ENCODE results near the gene FOXC1.

Gene FOXC1

GRCh38 chr6:1624058-1624850 is 14.5 kb downstream of the FOXC1 start:
- no peak overlapping the region for H3K4me2 ChIP-seq (ENCODE audit: insufficient read depth, low read length)
- H3K36me3 ChIP-seq (ENCODE audit: insufficient read depth, low read length): no peaks in the 10 kb centered on the region
- no peaks in the 10 kb centered on the region for H3K9me3 ChIP-seq (ENCODE audit: insufficient read depth, low read length, severe bottlenecking)
- TF ChIP-seq CTCF (IDR thresholded peaks at IDR 0.05; ENCODE audit: borderline replicate concordance, extremely low read depth, low read length, poor library complexity, severe bottlenecking): no peak
- TF ChIP-seq EZH2 (IDR thresholded peaks at IDR 0.05; ENCODE audit: borderline replicate concordance, low read depth, low read length, severe bottlenecking): no peak
- H3K4me3 ChIP-seq (ENCODE audit: low read depth in 1 of 2, low read length in 2 of 2): no peak overlapping the region
- H4K20me1 ChIP-seq (ENCODE audit: insufficient read depth, low read length): no peaks in the 10 kb centered on the region
- H3K27ac ChIP-seq (ENCODE audit: low read length): no peak overlapping the region
- H2AFZ ChIP-seq (ENCODE audit: low read depth, low read length): no peak overlapping the region
- H3K9ac ChIP-seq (ENCODE audit: low read depth, low read length): no peak overlapping the region
- ATAC-seq (ENCODE audit: insufficient read depth, low read depth) (no peak), DNase-seq (no peak)
- no peaks in the 10 kb centered on the region for H3K79me2 ChIP-seq (ENCODE audit: insufficient read depth, low read length)
- H3K4me1 ChIP-seq (ENCODE audit: insufficient read depth, low read length): no peaks in the 10 kb centered on the region
- no peaks in the 10 kb centered on the region for H3K27me3 ChIP-seq (ENCODE audit: insufficient read depth, low read length, poor library complexity)

GRCh38 chr6:1624851-1625781 is 15.4 kb downstream of the FOXC1 start:
- no peak for DNase-seq
- Histone ChIP-seq H2AFZ (ENCODE audit: low read depth, low read length) (no peak overlapping the region), H3K9ac (ENCODE audit: low read depth, low read length) (no peak overlapping the region), H3K27ac (ENCODE audit: low read length) (no peak overlapping the region), H3K9me3 (ENCODE audit: insufficient read depth, low read length, severe bottlenecking) (no peaks in the 10 kb centered on the region), H3K27me3 (ENCODE audit: insufficient read depth, low read length, poor library complexity) (no peaks in the 10 kb centered on the region), H3K79me2 (ENCODE audit: insufficient read depth, low read length) (no peaks in the 10 kb centered on the region), H3K36me3 (ENCODE audit: insufficient read depth, low read length) (no peaks in the 10 kb centered on the region), H4K20me1 (ENCODE audit: insufficient read depth, low read length) (no peaks in the 10 kb centered on the region), H3K4me2 (ENCODE audit: insufficient read depth, low read length) (no peak overlapping the region), H3K4me1 (ENCODE audit: insufficient read depth, low read length) (no peaks in the 10 kb centered on the region), H3K4me3 (ENCODE audit: low read depth in 1 of 2, low read length in 2 of 2) (no peak overlapping the region)
- no peak for ATAC-seq (ENCODE audit: insufficient read depth, low read depth)
- no peak for TF ChIP-seq EZH2 (IDR thresholded peaks at IDR 0.05; ENCODE audit: borderline replicate concordance, low read depth, low read length, severe bottlenecking)
- no peak for TF ChIP-seq CTCF (IDR thresholded peaks at IDR 0.05; ENCODE audit: borderline replicate concordance, extremely low read depth, low read length, poor library complexity, severe bottlenecking)

GRCh38 chr6:1625794-1626435 is 16.2 kb downstream of the FOXC1 start:
- H3K36me3 ChIP-seq (ENCODE audit: insufficient read depth, low read length): no peaks in the 10 kb centered on the region
- ATAC-seq (ENCODE audit: insufficient read depth, low read depth) (no peak), DNase-seq (no peak)
- no peak overlapping the region for H2AFZ ChIP-seq (ENCODE audit: low read depth, low read length)
- H4K20me1 ChIP-seq (ENCODE audit: insufficient read depth, low read length): no peaks in the 10 kb centered on the region
- no peak overlapping the region for H3K9ac ChIP-seq (ENCODE audit: low read depth, low read length)
- H3K9me3 ChIP-seq (ENCODE audit: insufficient read depth, low read length, severe bottlenecking): no peaks in the 10 kb centered on the region
- TF ChIP-seq EZH2 (IDR thresholded peaks at IDR 0.05; ENCODE audit: borderline replicate concordance, low read depth, low read length, severe bottlenecking): no peak
- TF ChIP-seq CTCF (IDR thresholded peaks at IDR 0.05; ENCODE audit: borderline replicate concordance, extremely low read depth, low read length, poor library complexity, severe bottlenecking): no peak
- no peak overlapping the region for H3K4me3 ChIP-seq (ENCODE audit: low read depth in 1 of 2, low read length in 2 of 2)
- H3K27me3 ChIP-seq (ENCODE audit: insufficient read depth, low read length, poor library complexity): no peaks in the 10 kb centered on the region
- H3K27ac ChIP-seq (ENCODE audit: low read length): no peak overlapping the region
- no peaks in the 10 kb centered on the region for H3K79me2 ChIP-seq (ENCODE audit: insufficient read depth, low read length)
- H3K4me1 ChIP-seq (ENCODE audit: insufficient read depth, low read length): no peaks in the 10 kb centered on the region
- no peak overlapping the region for H3K4me2 ChIP-seq (ENCODE audit: insufficient read depth, low read length)
